Measurements from ENCODE around the gene KRT71.

The KRT71 gene

GRCh38 chr12:52524898-52525591 is 27.9 kb downstream of the KRT71 start:
- Histone ChIP-seq H3K36me3 (replicated peaks; ENCODE audit: insufficient read depth, low read length) (no peaks in the 10 kb centered on the region), H3K79me2 (ENCODE audit: low read length) (no peaks in the 10 kb centered on the region), H3K9me3 (replicated peaks; ENCODE audit: insufficient read depth, low read length) (no peaks in the 10 kb centered on the region), H3K9ac (ENCODE audit: low read length) (no peak overlapping the region), H3K4me2 (ENCODE audit: low read depth, low read length) (no peak overlapping the region), H3K4me1 (ENCODE audit: low read length) (no peaks in the 10 kb centered on the region), H3K4me3 (ENCODE audit: low read length) (no peak overlapping the region), H2AFZ (ENCODE audit: low read length) (no peak overlapping the region), H3K9me2 (replicated peaks; ENCODE audit: insufficient read depth, low read length) (no peaks in the 10 kb centered on the region), H4K20me1 (ENCODE audit: insufficient read depth, low read length) (no peaks in the 10 kb centered on the region), H3K27me3 (replicated peaks; ENCODE audit: insufficient read depth, low read length) (peaks cover 67% of the 10 kb centered on the region), H3K27ac (ENCODE audit: low read length) (no peak overlapping the region), H3F3A (ENCODE audit: insufficient read depth, low read length) (no peaks in the 10 kb centered on the region)
- TF ChIP-seq EZH2phosphoT487 (IDR thresholded peaks at IDR 0.05; ENCODE audit: low read length): no peak
- TF ChIP-seq CTCF (IDR thresholded peaks at IDR 0.05; ENCODE audit: low read length): no peak
- TF ChIP-seq EZH2 (optimal IDR thresholded peaks at IDR 0.05; ENCODE audit: low read depth, low read length): no peak
- no peak for DNase-seq

- H3K27me3 ChIP-seq (replicated peaks; ENCODE audit: insufficient read depth, low read length): peaks cover 74% of the 10 kb centered on the region
- H3K4me1 ChIP-seq (ENCODE audit: low read length): no peaks in the 10 kb centered on the region
- no peak overlapping the region for H3K4me2 ChIP-seq (ENCODE audit: low read depth, low read length)
These were observed 28.6 kb downstream of the KRT71 start for GRCh38 chr12:52524241-52524897.

GRCh38 chr12:52523824-52524223 is 29.1 kb downstream of the KRT71 start:
- TF ChIP-seq CTCF (IDR thresholded peaks at IDR 0.05; ENCODE audit: low read length) (no peak), EZH2phosphoT487 (IDR thresholded peaks at IDR 0.05; ENCODE audit: low read length) (no peak), EZH2 (optimal IDR thresholded peaks at IDR 0.05; ENCODE audit: low read depth, low read length) (no peak)
- H3K27me3 ChIP-seq (replicated peaks; ENCODE audit: insufficient read depth, low read length): peaks cover 74% of the 10 kb centered on the region
- no peaks in the 10 kb centered on the region for H3K4me1 ChIP-seq (ENCODE audit: low read length)
- no peaks in the 10 kb centered on the region for H3K36me3 ChIP-seq (replicated peaks; ENCODE audit: insufficient read depth, low read length)
- DNase-seq: no peak
- H2AFZ ChIP-seq (ENCODE audit: low read length): no peak overlapping the region
- H3K9ac ChIP-seq (ENCODE audit: low read length): no peak overlapping the region
- H3K9me3 ChIP-seq (replicated peaks; ENCODE audit: insufficient read depth, low read length): no peaks in the 10 kb centered on the region
- H3K9me2 ChIP-seq (replicated peaks; ENCODE audit: insufficient read depth, low read length): no peaks in the 10 kb centered on the region
- no peak overlapping the region for H3K4me2 ChIP-seq (ENCODE audit: low read depth, low read length)
- no peak overlapping the region for H3K4me3 ChIP-seq (ENCODE audit: low read length)
- H3K27ac ChIP-seq (ENCODE audit: low read length): no peak overlapping the region
- no peaks in the 10 kb centered on the region for H3K79me2 ChIP-seq (ENCODE audit: low read length)
- H4K20me1 ChIP-seq (ENCODE audit: insufficient read depth, low read length): no peaks in the 10 kb centered on the region
- no peaks in the 10 kb centered on the region for H3F3A ChIP-seq (ENCODE audit: insufficient read depth, low read length)

More at GRCh38 chr12:52524241-52524897, 28.6 kb downstream of the KRT71 start:
- H3K36me3 ChIP-seq (replicated peaks; ENCODE audit: insufficient read depth, low read length): no peaks in the 10 kb centered on the region
- no peaks in the 10 kb centered on the region for H3F3A ChIP-seq (ENCODE audit: insufficient read depth, low read length)
- H3K9me2 ChIP-seq (replicated peaks; ENCODE audit: insufficient read depth, low read length): no peaks in the 10 kb centered on the region
- H3K4me3 ChIP-seq (ENCODE audit: low read length): no peak overlapping the region
- no peaks in the 10 kb centered on the region for H3K9me3 ChIP-seq (replicated peaks; ENCODE audit: insufficient read depth, low read length)
- no peak overlapping the region for H3K9ac ChIP-seq (ENCODE audit: low read length)
- H3K79me2 ChIP-seq (ENCODE audit: low read length): no peaks in the 10 kb centered on the region
- no peak overlapping the region for H3K27ac ChIP-seq (ENCODE audit: low read length)
- TF ChIP-seq CTCF (IDR thresholded peaks at IDR 0.05; ENCODE audit: low read length) (no peak), EZH2 (optimal IDR thresholded peaks at IDR 0.05; ENCODE audit: low read depth, low read length) (no peak), EZH2phosphoT487 (IDR thresholded peaks at IDR 0.05; ENCODE audit: low read length) (no peak)
- DNase-seq: no peak
- no peaks in the 10 kb centered on the region for H4K20me1 ChIP-seq (ENCODE audit: insufficient read depth, low read length)
- H2AFZ ChIP-seq (ENCODE audit: low read length): no peak overlapping the region
